ENCODE results near the gene DDA1.

The DDA1 gene

GRCh38 chr19:17312189-17313113 is 3.1 kb downstream of the DDA1 start:
- DNase-seq, result no peak

- DNase-seq, result no peak
Observed at GRCh38 chr19:17314007-17314593, 4.7 kb downstream of the DDA1 start.

GRCh38 chr19:17318966-17319365 is 9.6 kb downstream of the DDA1 start:
- no peak for DNase-seq

- no peak for DNase-seq
Observed at GRCh38 chr19:17319473-17320238, 10.3 kb downstream of the DDA1 start.

GRCh38 chr19:17320435-17320834 is 11.1 kb downstream of the DDA1 start:
- no peak for DNase-seq

- DNase-seq, result no peak
Observed at GRCh38 chr19:17321655-17322489, 12.5 kb downstream of the DDA1 start.

- DNase-seq, result no peak
Observed at GRCh38 chr19:17322854-17323253, 13.5 kb downstream of the DDA1 start.

GRCh38 chr19:17323300-17323963 is 14.1 kb downstream of the DDA1 start:
- no peak for DNase-seq

GRCh38 chr19:17323964-17324332 is 14.6 kb downstream of the DDA1 start:
- DNase-seq, result no peak

- no peak for DNase-seq
Observed at GRCh38 chr19:17324357-17325114, 15.2 kb downstream of the DDA1 start.

- DNase-seq, result no peak
Observed at GRCh38 chr19:17325133-17325532, 15.8 kb downstream of the DDA1 start.

GRCh38 chr19:17325881-17326594 is 16.7 kb downstream of the DDA1 start:
- DNase-seq, result no peak

GRCh38 chr19:17326595-17326966 is 17.2 kb downstream of the DDA1 start:
- no peak for DNase-seq

- no peak for DNase-seq
Observed at GRCh38 chr19:17327068-17327653, 17.8 kb downstream of the DDA1 start.

GRCh38 chr19:17327654-17328516 is 18.5 kb downstream of the DDA1 start:
- no peak for DNase-seq

- DNase-seq, result no peak
Observed at GRCh38 chr19:17328517-17329365, 19.4 kb downstream of the DDA1 start.

GRCh38 chr19:17329366-17330261 is 20.3 kb downstream of the DDA1 start:
- no peak for DNase-seq

Data from fibroblast of skin of abdomen (primary cell).